ENCODE results near the gene ANO10. TPM values are rescaled to one million over a fixed set of nuclear protein-coding genes. Genes with fewer than 3 reads are reported as not detected.
"Not testable (repeated sequence)": the region's sequence is repeated elsewhere in the genome, so short reads cannot be mapped to it uniquely, and the experiment has no call there.

ANO10 gene
- total RNA-seq, 1 experiment from 2014 or later, result 22.8 TPM

DNA sequence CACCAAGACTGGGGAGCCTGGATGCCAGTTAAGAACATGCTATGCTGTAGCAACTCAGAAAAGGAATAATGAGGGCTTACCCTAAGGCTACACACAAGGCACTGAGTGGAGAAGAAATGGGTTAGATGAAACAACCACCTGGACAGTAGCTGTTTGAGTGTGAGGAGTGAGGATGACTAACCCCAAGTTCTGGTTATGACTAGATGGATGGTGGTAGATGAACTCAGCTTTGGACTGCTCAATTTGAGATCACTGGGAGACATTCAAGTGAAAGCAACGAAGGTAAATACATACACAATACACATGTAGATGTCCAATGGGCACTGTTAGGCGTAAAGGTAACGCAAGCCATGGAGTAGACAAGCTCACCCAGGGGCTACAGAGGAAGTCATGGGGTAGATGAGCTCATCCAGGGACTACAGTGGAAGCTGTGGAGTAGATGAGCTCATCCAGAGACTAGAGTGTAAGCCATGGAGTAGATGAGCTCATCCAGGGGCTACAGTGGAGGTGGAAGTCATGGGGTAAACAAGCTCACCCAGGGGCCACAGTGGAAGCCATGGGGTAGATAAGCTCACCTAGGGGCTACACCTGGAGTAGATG, 98.3 kb downstream of the ANO10 start:
- DNase-seq (ENCODE audit: low read depth), result peak; percentile 71

GRCh38 chr3:43522727-43523362, 99.0 kb downstream of the ANO10 start:
- DNase-seq (ENCODE audit: low read depth), result peak; percentile 66

DNA sequence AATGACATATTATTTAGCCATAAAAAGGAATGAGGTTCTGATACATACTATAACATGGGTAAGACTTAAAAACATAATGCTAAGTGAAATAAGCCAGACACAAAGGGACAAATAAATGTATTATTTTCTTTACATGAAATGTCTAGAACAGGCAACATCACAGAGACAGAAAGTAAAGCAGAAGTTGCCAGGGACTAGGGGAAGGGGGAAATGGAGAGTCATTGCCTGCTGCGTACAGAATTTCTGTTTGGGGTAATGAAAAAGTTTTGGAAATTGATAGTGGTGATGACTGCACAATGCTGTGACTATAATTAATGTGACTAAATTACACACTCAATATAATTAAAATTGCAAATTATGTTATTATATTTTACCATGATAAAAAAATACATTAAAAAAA, 99.9 kb downstream of the ANO10 start:
- DNase-seq (ENCODE audit: low read depth), result no peak

DNA sequence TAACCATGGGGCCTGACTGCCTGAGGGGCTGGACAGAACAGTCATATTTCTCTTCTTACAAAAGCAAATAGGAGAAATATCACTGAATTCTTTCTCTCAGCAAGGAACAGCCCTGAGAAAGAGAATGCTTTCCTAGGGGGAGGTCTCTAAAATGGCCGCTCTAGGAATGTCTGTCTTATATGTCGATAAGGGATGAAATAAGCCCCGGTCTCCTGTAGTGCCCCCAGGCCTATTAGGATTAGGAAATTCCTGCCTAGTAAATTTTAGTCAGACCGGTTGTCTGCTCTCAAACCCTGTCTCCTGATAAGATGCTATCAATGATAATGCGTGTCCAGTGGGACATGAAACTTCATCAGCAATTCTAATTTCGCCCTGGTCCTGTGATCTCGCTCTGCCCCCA, 103.3 kb downstream of the ANO10 start:
- DNase-seq (ENCODE audit: low read depth), result not testable (repeated sequence)

DNA sequence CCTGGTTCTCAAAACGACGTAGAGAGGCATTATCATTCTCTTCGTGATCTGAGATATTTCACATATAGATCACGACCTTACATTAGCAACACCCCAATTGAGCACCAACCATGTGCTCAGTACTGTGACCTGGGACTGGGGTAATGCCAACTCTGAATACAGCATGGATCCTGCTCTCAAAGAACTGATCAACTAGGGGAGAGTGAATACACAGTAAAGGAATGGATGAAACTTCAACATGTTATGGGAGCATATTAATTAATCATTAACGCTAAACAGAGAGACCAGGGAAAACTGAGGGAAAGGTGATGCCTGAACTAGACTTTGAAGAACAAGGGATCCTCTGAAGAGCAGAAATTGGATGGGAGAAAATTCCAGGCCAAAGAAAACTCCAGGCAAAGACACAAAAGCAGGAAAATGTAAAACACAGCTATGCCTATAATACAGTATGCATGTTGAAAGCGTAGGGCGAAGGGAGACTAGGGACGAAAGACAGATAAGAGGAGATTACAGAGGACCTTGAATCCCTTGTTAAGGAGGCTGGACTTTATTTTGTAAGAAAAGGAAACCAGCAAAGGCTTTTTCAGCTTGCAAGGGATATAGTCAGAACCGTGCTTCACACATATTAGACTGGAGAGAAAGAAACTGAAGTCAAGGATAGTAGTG, 105.7 kb downstream of the ANO10 start:
- DNase-seq (ENCODE audit: low read depth), result no peak

GRCh38 chr3:43515208-43515917, 106.4 kb downstream of the ANO10 start:
- no peak for DNase-seq (ENCODE audit: low read depth)

DNA sequence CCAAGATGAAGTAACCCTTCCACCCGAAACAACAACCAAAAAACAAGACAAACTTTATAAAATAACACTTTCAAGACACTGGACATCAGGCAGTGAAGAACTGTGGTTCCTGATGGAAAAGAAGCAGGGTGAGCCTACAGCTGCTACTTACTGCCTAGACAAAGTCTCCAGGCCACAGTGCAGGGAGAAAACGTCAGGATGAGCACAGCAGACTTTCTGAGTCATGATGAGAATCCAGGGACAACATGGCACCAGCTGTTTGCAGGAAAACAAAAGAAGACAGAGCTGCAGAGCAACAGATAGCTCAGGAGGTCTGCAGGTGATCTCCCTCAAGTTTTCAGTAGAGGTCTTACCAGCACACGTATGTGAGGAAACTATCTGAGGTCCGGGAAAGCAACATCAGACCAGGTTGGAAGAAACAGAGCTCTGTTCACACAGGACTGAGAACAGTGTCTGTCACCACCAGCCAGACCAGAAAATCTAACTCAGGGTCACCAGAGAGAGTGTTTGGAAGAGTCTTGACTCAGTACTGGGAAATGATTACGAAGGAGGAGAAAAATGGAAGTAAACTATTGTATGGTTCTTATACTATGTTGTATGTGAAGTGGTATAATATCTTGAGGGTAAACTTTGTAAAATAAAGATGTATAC, 108.9 kb downstream of the ANO10 start:
- peak; percentile 49 for DNase-seq (ENCODE audit: low read depth)

DNA sequence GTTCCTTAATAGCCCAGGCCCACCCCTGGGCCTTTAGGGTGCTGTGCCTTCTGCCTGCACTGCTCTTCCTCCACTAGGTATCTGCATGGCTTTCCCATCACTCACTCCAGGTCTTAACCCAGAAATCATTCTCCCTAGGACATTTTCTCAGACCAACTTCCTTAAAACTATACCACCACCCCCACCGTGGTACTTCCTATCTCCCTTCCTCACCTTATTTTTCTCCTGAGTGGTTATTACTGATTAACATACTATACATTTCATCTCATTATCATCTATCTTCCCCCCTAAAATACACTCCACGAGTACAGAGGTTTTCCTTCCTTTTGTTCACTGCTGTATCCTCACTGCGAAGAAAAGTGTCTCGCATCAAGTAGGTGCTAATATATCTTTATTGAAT, 115.2 kb downstream of the ANO10 start:
- no peak for DNase-seq (ENCODE audit: low read depth)

GRCh38 chr3:43505351-43505750, 116.5 kb downstream of the ANO10 start:
- DNase-seq (ENCODE audit: low read depth), result peak; percentile 88

DNA sequence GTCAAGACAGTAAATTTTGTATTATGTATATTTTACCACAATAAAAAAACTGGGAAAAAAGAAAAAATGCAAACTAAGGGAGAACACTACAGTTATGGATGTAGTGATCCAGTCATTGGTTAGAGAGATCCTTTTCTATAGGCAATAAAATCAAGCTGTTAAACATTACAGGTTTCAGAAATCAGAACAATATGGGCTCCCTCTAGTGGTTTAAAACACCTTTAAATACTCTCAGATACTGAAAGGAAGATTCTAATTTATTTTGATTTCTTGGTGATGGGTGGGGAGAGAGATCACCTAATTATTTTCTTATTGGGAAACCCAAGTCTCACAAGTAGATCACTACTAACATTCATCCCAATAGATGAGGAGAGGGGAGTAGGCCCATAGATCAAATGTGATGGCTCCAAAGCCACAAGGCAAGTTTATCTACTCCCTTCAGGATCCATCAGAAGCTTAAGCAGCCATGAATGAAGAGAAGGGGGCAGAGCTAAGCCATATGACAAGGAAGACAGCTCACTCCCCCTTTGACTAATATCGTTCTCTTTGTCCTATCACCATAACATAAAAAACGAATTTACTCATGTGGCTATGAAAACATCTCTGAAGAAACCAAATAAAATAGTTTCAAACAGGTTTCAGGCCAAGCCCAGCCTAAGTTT, 118.6 kb downstream of the ANO10 start:
- DNase-seq (ENCODE audit: low read depth), result peak; percentile 28

DNA sequence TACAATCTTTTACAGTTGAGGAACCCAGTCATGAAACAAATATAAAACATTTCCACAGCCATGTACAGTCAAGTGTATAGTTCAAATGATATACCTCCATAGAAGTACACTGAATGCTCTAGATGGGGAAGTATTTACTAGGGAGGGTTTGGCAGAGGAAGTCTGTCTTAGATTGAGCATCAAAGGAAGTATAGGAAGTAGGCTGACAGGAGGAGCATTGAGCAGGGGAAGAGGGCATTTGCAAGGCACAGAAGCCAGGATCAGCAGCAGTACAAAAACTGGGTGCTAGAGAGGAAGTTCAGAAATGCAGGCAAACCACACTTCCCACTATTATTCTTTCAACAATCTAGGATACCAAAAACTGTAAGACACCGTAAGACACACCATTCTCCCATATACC, 122.6 kb downstream of the ANO10 start:
- DNase-seq (ENCODE audit: low read depth), result no peak

DNA sequence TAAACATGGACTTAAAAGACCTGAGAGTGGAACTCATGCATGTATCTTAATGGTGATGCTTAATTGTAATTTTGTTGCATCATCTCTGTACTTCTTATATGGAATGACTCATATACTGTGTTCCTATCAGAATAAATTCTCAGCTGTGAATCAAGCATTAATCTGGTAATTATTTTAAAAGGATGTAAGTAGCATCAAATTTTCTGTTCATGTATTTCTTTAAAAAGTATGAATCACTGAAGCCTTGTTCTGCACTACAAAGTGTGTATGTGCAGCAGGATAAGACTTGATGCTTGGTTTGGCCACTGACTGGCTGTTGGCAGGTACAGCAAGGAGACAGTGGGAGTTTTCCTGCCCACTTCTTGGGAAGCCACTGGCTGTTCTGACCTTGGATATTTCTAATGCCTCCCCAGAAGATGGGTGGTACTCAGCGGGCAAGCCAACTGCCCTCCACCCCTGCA, 123.9 kb downstream of the ANO10 start:
- DNase-seq (ENCODE audit: low read depth), result peak; percentile 34

DNA sequence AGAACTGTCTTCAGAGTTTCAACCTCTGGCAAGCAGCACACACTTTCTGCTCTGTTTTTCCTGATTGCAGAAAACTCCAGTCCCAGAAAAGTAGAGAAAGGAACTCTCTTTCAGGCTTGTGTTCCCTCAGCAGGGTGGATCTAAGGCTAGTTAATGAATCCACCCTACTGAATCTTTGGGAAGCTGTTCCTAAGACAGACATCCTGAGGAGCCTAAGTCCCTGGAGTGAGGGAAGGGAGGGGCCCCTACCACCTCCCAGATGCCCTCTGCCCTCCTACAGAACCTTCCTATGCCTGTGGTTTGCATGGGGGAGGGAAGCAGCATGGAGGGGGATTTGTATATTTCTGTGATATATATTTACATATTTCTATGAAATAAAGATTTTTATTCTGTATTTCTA, 124.4 kb downstream of the ANO10 start:
- DNase-seq (ENCODE audit: low read depth), result peak; percentile 11

- peak; percentile 44 for DNase-seq (ENCODE audit: low read depth)
Measured at GRCh38 chr3:43496740-43497375, 125.0 kb downstream of the ANO10 start.

GRCh38 chr3:43492932-43493331, 128.9 kb downstream of the ANO10 start:
- DNase-seq (ENCODE audit: low read depth), result not testable (repeated sequence)

- DNase-seq (ENCODE audit: low read depth), result not testable (repeated sequence)
Measured at GRCh38 chr3:43491807-43492206, 130.0 kb downstream of the ANO10 start.

GRCh38 chr3:43490640-43491185, 131.1 kb downstream of the ANO10 start:
- no peak for DNase-seq (ENCODE audit: low read depth)

- no peak for DNase-seq (ENCODE audit: low read depth)
Measured at GRCh38 chr3:43489930-43490329, 131.9 kb downstream of the ANO10 start.

DNA sequence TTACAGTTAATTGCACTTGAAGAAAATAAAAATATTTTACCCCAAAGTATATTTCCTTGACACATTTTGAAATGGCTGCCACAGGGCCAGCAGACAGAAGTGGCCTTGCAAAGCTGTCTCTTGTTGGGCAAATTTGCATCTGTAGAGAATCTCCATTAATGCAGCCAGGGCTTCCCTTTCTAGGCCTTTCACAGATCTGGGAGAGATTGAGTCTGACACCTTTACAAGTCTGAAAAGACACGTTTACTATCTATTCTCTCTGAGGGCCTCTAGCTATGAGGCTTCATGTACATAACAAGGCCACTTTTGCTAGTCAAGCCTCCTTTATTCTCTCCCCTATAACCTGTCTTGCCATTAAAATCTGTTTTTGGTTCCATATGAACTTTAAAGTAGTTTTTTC, 135.9 kb downstream of the ANO10 start:
- no peak for DNase-seq (ENCODE audit: low read depth)

GRCh38 chr3:43484926-43485488, 136.8 kb downstream of the ANO10 start:
- DNase-seq (ENCODE audit: low read depth), result no peak
